Amniotic epithelial cell (primary cell): ENCODE data around the gene PTGES2.

Experiments used
- DNase-seq: peaks from one replicate; pipeline ENCODE4 v3.0.0-alpha.2; 2010; ENCODE audit warnings: low read depth

PTGES2 gene

GRCh38 chr9:128102861-128103588, 24.5 kb downstream of the PTGES2 start:
- DNase-seq = peak; percentile 41

GRCh38 chr9:128102196-128102595, 25.3 kb downstream of the PTGES2 start:
- no peak for DNase-seq

GRCh38 chr9:128101690-128102089, 25.8 kb downstream of the PTGES2 start:
- no peak for DNase-seq

GRCh38 chr9:128101231-128101661, 26.3 kb downstream of the PTGES2 start:
- DNase-seq = no peak

GRCh38 chr9:128100581-128100980, 26.9 kb downstream of the PTGES2 start:
- no peak for DNase-seq

- no peak for DNase-seq
Observed at GRCh38 chr9:128099932-128100491, 27.5 kb downstream of the PTGES2 start.

GRCh38 chr9:128099231-128099931, 28.1 kb downstream of the PTGES2 start:
- no peak for DNase-seq

GRCh38 chr9:128098297-128099230, 29.0 kb downstream of the PTGES2 start:
- peak; percentile 98 for DNase-seq

GRCh38 chr9:128097543-128098296, 29.8 kb downstream of the PTGES2 start:
- DNase-seq = no peak

- no peak for DNase-seq
Observed at GRCh38 chr9:128096616-128097536, 30.7 kb downstream of the PTGES2 start.

- no peak for DNase-seq
Observed at GRCh38 chr9:128094950-128095544, 32.5 kb downstream of the PTGES2 start.

GRCh38 chr9:128094166-128094949, 33.2 kb downstream of the PTGES2 start:
- DNase-seq = peak; percentile 97

- DNase-seq = no peak
Observed at GRCh38 chr9:128093011-128093410, 34.5 kb downstream of the PTGES2 start.

GRCh38 chr9:128092199-128092977, 35.1 kb downstream of the PTGES2 start:
- no peak for DNase-seq

GRCh38 chr9:128091571-128091970, 36.0 kb downstream of the PTGES2 start:
- DNase-seq = no peak

GRCh38 chr9:128091144-128091543, 36.4 kb downstream of the PTGES2 start:
- DNase-seq = peak; percentile 83

GRCh38 chr9:128089299-128089698, 38.2 kb downstream of the PTGES2 start:
- DNase-seq = no peak

GRCh38 chr9:128088253-128088945, 39.1 kb downstream of the PTGES2 start:
- no peak for DNase-seq
